Endothelial cell of umbilical vein (primary cell): ENCODE measurements around the gene ARMC5. TPM values are rescaled to one million over a fixed set of nuclear protein-coding genes. Genes with fewer than 3 reads are reported as not detected.

Source experiments
- BruUV-seq: library from RNA; stranded (reverse); fragments of 400-500 nt; replicated peaks from 2 replicates; lab custom pipeline; 2021; lab: Mats Ljungman, UMichigan
- CTCF ChIA-PET: fragments of 300-600, 350-600 bp; sonication (Branson Sonifier 250); formaldehyde crosslinking; loops from one replicate; lab custom pipeline; 2021; ENCODE audit warnings: antibody characterized with exemption, inconsistent platforms; lab: Charles Lee
- POLR2A ChIA-PET: fragments of 300-600, 350-600 bp; sonication (Branson Sonifier 250); formaldehyde crosslinking; loops from one replicate; lab custom pipeline; 2021; ENCODE audit warnings: antibody characterized with exemption, inconsistent platforms; lab: Charles Lee
- DNase-seq: peaks from one replicate; pipeline ENCODE4 v3.0.0-alpha.2; 2011; ENCODE audit warnings: low read depth, low spot score
- FAIRE-seq: peaks from 2 replicates; lab custom pipeline; 2011; peaks lifted over from hg19 to GRCh38; lab: Jason Lieb, UNC
- H2AFZ ChIP-seq: 2 replicates; pipeline ENCODE4 v1.6.0; 2012; ENCODE audit warnings: low read depth, low read length, control low read depth, inconsistent platforms
- H3K27ac ChIP-seq: 2 replicates; pipeline ENCODE4 v1.5.1; 2011; ENCODE audit warnings: low read depth, mild to moderate bottlenecking, control low read depth, low read length, moderate library complexity; ENCODE audit not compliant: insufficient read depth
- H3K27me3 ChIP-seq, 2 experiments: 2 replicates each; pipeline versions ENCODE4 v1.6.0 to v1.6.1; 2011; ENCODE audit warnings: low read length in 2 of 2, mixed read lengths in 1 of 2; ENCODE audit not compliant: control insufficient read depth in 2 of 2, insufficient read depth in 2 of 2
- H3K36me3 ChIP-seq, 2 experiments: 2 replicates in 1 of 2; 3 replicates in 1 of 2; pipeline ENCODE4 v1.5.1; 2011; ENCODE audit warnings: low read length in 2 of 2, mild to moderate bottlenecking in 1 of 2, moderate library complexity in 1 of 2; ENCODE audit not compliant: control insufficient read depth in 2 of 2, insufficient read depth in 2 of 2; ENCODE audit errors: extremely low read depth in 1 of 2
- H3K4me1 ChIP-seq: 3 replicates; pipeline ENCODE4 v1.5.1; 2011; ENCODE audit warnings: mild to moderate bottlenecking, low read length; ENCODE audit not compliant: control insufficient read depth, insufficient read depth; ENCODE audit errors: extremely low read depth
- H3K4me2 ChIP-seq: 2 replicates; pipeline ENCODE4 v1.6.1; 2011; ENCODE audit warnings: low read length, control low read depth, mixed read lengths; ENCODE audit not compliant: insufficient read depth
- H3K4me3 ChIP-seq, 3 experiments: fragments of 200-600 bp in 1 of 3; sonication (generic), shearing (Covaris generic) in 1 of 3; replicated peaks in 1 of 3; 2 replicates each; pipeline ENCODE4 v1.5.1; 2011 to 2016; ENCODE audit warnings: control low read depth in 3 of 3, low read length in 3 of 3, mild to moderate bottlenecking in 2 of 3, inconsistent platforms in 1 of 3, low read depth in 1 of 3, moderate library complexity in 1 of 3; ENCODE audit not compliant: insufficient read depth in 1 of 3
- H3K79me2 ChIP-seq: 2 replicates; pipeline ENCODE4 v1.6.0; 2012; ENCODE audit warnings: low read length, inconsistent platforms; ENCODE audit not compliant: control insufficient read depth, insufficient read depth
- H3K9ac ChIP-seq: replicated peaks from 2 replicates; pipeline ENCODE3; 2011; ENCODE audit warnings: low read length, control low read depth; ENCODE audit not compliant: insufficient read depth; ENCODE audit errors: extremely low read depth
- H3K9me1 ChIP-seq: replicated peaks from 3 replicates; pipeline ENCODE4 v1.6.0; 2011; ENCODE audit warnings: mild to moderate bottlenecking, low read length; ENCODE audit not compliant: control insufficient read depth, insufficient read depth; ENCODE audit errors: extremely low read depth
- H3K9me3 ChIP-seq: replicated peaks from 2 replicates; pipeline ENCODE4 v1.5.1; 2012; ENCODE audit warnings: low read length, inconsistent platforms; ENCODE audit not compliant: control insufficient read depth, insufficient read depth
- H4K20me1 ChIP-seq: replicated peaks from 2 replicates; pipeline ENCODE3; 2011; ENCODE audit warnings: mild to moderate bottlenecking, low read length; ENCODE audit not compliant: control insufficient read depth, insufficient read depth; ENCODE audit errors: extremely low read depth
- EZH2 ChIP-seq: IDR thresholded peaks from 2 replicates; pipeline ENCODE4 v1.6.1; 2012; ENCODE audit warnings: borderline replicate concordance, low read depth, mild to moderate bottlenecking, moderate library complexity, low read length, inconsistent platforms; ENCODE audit not compliant: severe bottlenecking
- GATA2 ChIP-seq: IDR thresholded peaks from 2 replicates; pipeline ENCODE4 v1.7.0; 2011; ENCODE audit warnings: low read depth, mild to moderate bottlenecking, moderate library complexity, mixed read lengths, low read length; ENCODE audit not compliant: insufficient read length, insufficient read depth
- MAX ChIP-seq: IDR thresholded peaks from 2 replicates; pipeline ENCODE4 v1.6.1; 2011; ENCODE audit not compliant: insufficient read depth, insufficient read length
- MYC ChIP-seq: IDR thresholded peaks from one replicate; pipeline ENCODE4 v1.6.1; 2011; ENCODE audit warnings: mild to moderate bottlenecking, low read depth, low read length
- POLR2A ChIP-seq: IDR thresholded peaks from 2 replicates; pipeline ENCODE4 v1.6.1; 2012; ENCODE audit warnings: low read depth, mild to moderate bottlenecking, control low read depth, low read length
- POLR2AphosphoS5 ChIP-seq: IDR thresholded peaks from 2 replicates; pipeline ENCODE4 v1.6.1; 2012; ENCODE audit warnings: low read depth, mild to moderate bottlenecking, control low read depth, low read length, moderate library complexity; ENCODE audit not compliant: insufficient read depth
- dilution Hi-C: fragments of 300-500 bp; cut with MboI; formaldehyde crosslinking; loops from one replicate; pipeline ENCODE4 v1.15.0; 2019; ENCODE audit warnings: low sequenced_read_pairs; ENCODE audit not compliant: extremely low pct_ligation_motif_present
- intact Hi-C: fragments of 100-400 bp; cut with micrococcal nuclease; formaldehyde crosslinking; loops from one replicate; pipeline ENCODE4 v1.10.0; 2022
- polyA plus RNA-seq, 4 experiments: library from polyadenylated mRNA; depleted of rRNA in 3 of 4; stranded (reverse) in 3 of 4; unstranded in 1 of 4; fragments of >200 nt; gene quantifications; 2 replicates each; pipeline versions ENCODE4 v1.2.1 to v1.2.3, GENCODE V29; 2011 to 2012; ENCODE audit warnings: missing spikeins in 1 of 4
- total RNA-seq: library from RNA; stranded (reverse); gene quantifications from 2 replicates; pipeline ENCODE4 v1.2.3, GENCODE V29; 2021
- TF ChIP-seq, protein P1 (sequence below), 2 donors: IDR thresholded peaks; 1 replicate in 1 of 2; 2 replicates in 1 of 2; pipeline ENCODE4 v1.5.1; 2011; ENCODE audit warnings: low read length in 2 of 2, mild to moderate bottlenecking in 2 of 2, moderate library complexity in 2 of 2, control low read depth in 1 of 2, inconsistent platforms in 1 of 2, low read depth in 1 of 2; ENCODE audit not compliant: insufficient read depth in 1 of 2; ENCODE audit errors: extremely low read depth in 1 of 2

Gene ARMC5
- total and polyA plus RNA-seq, 2 donors (not counting 3 experiments of a cell fraction or from before 2014, with no cell fraction given), result 17.3 to 18.8 TPM

GRCh38 chr16:31460582-31461002 is 1.3 kb downstream of the ARMC5 start:
- ChIA-PET POLR2A (interaction anchor here (1.0 to 1.7 kb wide), 3 partner anchors 252 to 413 kb away, joined by 4 to 10 read pairs (median 6); partner anchors contain the start of genes FUS and ZNF267), CTCF (interaction anchor here (0.8 to 4.3 kb wide), 22 partner anchors 9 to 507 kb away, joined by 3 to 53 read pairs (median 5); partner anchors contain the start of genes COX6A2, FUS, RUSF1 and TGFB1I1)
- Histone ChIP-seq H3K9me3 (no peaks in the 10 kb centered on the region), H3K27ac (peak overlapping the region; percentile 74), H3K79me2 (peaks cover 34% of the 10 kb centered on the region), H3K4me3 (peak overlapping the region; percentile 41 to 81 (median 45)), H3K9ac (peak overlapping the region; percentile 78), H3K27me3 (no peaks in the 10 kb centered on the region), H3K9me1 (no peaks in the 10 kb centered on the region), H3K4me1 (peaks cover 23% of the 10 kb centered on the region), H4K20me1 (no peaks in the 10 kb centered on the region), H2AFZ (no peak overlapping the region), H3K36me3 (peaks cover 6 to 17% of the 10 kb centered on the region in 2 experiments), H3K4me2 (peak overlapping the region; percentile 92)
- no TSS peak for BruUV-seq
- TF ChIP-seq, protein P1, sequence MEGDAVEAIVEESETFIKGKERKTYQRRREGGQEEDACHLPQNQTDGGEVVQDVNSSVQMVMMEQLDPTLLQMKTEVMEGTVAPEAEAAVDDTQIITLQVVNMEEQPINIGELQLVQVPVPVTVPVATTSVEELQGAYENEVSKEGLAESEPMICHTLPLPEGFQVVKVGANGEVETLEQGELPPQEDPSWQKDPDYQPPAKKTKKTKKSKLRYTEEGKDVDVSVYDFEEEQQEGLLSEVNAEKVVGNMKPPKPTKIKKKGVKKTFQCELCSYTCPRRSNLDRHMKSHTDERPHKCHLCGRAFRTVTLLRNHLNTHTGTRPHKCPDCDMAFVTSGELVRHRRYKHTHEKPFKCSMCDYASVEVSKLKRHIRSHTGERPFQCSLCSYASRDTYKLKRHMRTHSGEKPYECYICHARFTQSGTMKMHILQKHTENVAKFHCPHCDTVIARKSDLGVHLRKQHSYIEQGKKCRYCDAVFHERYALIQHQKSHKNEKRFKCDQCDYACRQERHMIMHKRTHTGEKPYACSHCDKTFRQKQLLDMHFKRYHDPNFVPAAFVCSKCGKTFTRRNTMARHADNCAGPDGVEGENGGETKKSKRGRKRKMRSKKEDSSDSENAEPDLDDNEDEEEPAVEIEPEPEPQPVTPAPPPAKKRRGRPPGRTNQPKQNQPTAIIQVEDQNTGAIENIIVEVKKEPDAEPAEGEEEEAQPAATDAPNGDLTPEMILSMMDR (IDR thresholded peaks at IDR 0.05; ENCODE audit: extremely low read depth in 1 of 2, insufficient read depth in 1 of 2, low read depth in 1 of 2, low read length in 2 of 2), result peak; percentile 54 to 60
- no peak for TF ChIP-seq POLR2A
- intact Hi-C loops, result no loop called here
- dilution Hi-C loops, result no loop called here
- DNase-seq (peak; percentile 52), FAIRE-seq (peak; percentile 95)

GRCh38 chr16:31461201-31461920 is 2.1 kb downstream of the ARMC5 start:
- peaks cover 20% of the 10 kb centered on the region for H3K4me1 ChIP-seq
- intact Hi-C loops, result no loop called here
- H3K36me3 ChIP-seq, result peaks cover 6 to 23% of the 10 kb centered on the region in 2 experiments
- FAIRE-seq, result no peak
- DNase-seq, result no peak
- no TSS peak for BruUV-seq
- TF ChIP-seq EZH2 (no peak), POLR2AphosphoS5 (no peak), GATA2 (no peak), POLR2A (no peak), MAX (no peak), MYC (no peak)
- TF ChIP-seq, protein P1 (IDR thresholded peaks at IDR 0.05; ENCODE audit: extremely low read depth in 1 of 2, insufficient read depth in 1 of 2, low read depth in 1 of 2, low read length in 2 of 2), result no peak
- peaks cover 30% of the 10 kb centered on the region for H3K79me2 ChIP-seq
- no peaks in the 10 kb centered on the region for H3K9me1 ChIP-seq
- dilution Hi-C loops, result no loop called here
- no peak overlapping the region for H3K4me3 ChIP-seq
- POLR2A ChIA-PET, result no interaction called here
- CTCF ChIA-PET, result interaction anchor here (0.8 to 4.3 kb wide), 22 partner anchors 8 to 507 kb away, joined by 3 to 53 read pairs (median 5); partner anchors contain the start of genes COX6A2, FUS, RUSF1 and TGFB1I1
- no peak overlapping the region for H2AFZ ChIP-seq
- no peaks in the 10 kb centered on the region for H3K27me3 ChIP-seq
- H3K4me2 ChIP-seq, result peak overlapping the region; percentile 92
- no peak overlapping the region for H3K27ac ChIP-seq
- H3K9ac ChIP-seq, result no peak overlapping the region
- H4K20me1 ChIP-seq, result no peaks in the 10 kb centered on the region
- H3K9me3 ChIP-seq, result no peaks in the 10 kb centered on the region
